ENCODE data around the gene THAP2.
"Not testable (repeated sequence)": the region's sequence is repeated elsewhere in the genome, so short reads cannot be mapped to it uniquely, and the experiment has no call there.

Gene THAP2

DNA sequence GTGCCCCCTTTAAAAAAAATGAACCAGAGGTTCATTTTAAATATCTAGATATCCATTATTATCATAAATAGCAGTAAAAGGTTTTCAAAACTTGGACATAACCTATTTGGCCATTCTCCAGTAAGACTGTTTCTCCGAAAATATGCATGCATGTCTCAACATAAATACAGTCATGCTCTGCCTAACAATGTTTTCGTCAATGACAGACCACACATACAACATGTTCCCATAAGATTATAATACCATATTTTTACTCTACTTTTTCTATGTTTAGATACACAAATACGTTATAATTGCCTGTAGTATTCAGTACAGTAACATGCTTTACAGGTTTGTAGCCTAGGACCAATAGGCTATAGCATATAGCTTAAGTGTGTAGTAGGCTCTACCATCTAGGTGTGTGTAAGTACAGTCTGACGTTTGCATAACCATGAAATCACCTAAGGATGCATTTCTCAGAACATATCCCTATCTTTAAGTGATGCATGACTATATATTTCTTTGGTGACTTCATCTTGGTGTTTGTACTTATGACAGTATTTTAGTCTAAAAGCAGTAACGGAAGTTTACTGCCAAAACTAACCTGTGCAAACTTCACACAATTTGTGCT lies 25.0 kb downstream of the THAP2 start:
- no peaks in the 10 kb centered on the region for H3K9me3 ChIP-seq (ENCODE audit: insufficient read depth, low read depth, low read length)
- H3K36me3 ChIP-seq (ENCODE audit: insufficient read depth, low read depth, low read length) = no peaks in the 10 kb centered on the region
- no peak overlapping the region for H3K4me3 ChIP-seq (ENCODE audit: low read length)
- no peaks in the 10 kb centered on the region for H3K27me3 ChIP-seq (ENCODE audit: insufficient read depth, low read length)
- no peak overlapping the region for H3K9ac ChIP-seq (ENCODE audit: low read depth, low read length)
- H3K27ac ChIP-seq (ENCODE audit: low read length) = no peak overlapping the region
- H3K4me1 ChIP-seq (ENCODE audit: insufficient read depth, low read length) = no peaks in the 10 kb centered on the region

DNA sequence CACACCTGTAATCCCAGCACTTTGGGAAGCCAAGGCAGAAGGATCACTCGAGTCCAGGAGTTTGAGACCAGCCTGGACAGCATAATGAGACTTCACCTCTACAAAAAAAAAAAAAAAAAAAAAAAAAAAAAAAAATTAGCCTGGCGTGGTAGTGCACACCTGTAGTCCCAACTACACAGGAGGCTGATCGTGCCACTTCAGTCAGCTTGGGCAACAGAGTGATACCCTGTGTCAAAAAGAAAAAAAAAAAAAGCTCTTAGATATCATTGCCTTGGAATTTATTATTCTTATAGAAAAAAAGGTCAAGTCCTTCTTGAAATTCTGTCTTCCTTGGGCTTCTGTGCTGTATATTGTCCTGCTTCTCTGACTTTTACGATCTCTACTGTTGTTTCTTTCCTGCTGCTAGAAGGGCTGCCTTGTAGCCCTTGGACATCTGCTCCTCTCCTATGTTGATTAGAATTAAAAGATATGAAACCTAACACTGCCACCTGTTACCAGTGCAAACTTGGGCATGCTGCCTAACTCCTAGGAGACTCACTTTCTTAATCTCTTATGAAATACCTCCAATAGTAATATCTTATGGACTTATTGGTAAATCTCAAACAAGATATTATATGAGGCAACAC lies 27.5 kb downstream of the THAP2 start:
- H3K4me3 ChIP-seq (ENCODE audit: low read length) = no peak overlapping the region
- H3K4me1 ChIP-seq (ENCODE audit: insufficient read depth, low read length) = no peaks in the 10 kb centered on the region
- no peaks in the 10 kb centered on the region; the same call in 1 of the 2 replicates for H3K36me3 ChIP-seq (ENCODE audit: insufficient read depth, low read depth, low read length)

DNA sequence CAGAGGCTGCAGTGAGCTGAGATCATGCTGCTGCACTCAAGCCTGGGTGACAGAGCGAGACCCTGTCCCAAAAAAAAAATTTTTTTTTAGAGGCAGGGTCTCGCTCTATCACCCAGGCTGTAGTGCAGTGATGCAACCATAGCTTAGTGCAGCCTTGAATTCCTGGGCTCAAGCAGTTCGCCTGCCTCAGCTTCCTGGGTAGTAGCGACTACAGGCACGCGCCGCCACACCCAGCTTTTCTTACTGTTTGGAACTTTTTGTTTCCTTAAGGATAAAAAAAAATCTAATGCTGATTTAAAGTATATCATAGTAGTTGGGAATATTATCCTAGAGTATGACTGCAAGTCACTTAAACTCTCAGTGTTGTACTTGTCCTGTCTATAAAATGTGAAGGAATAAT lies 29.0 kb downstream of the THAP2 start:
- no peaks in the 10 kb centered on the region for H3K4me1 ChIP-seq (ENCODE audit: insufficient read depth, low read length)
- H3K9me3 ChIP-seq (ENCODE audit: insufficient read depth, low read depth, low read length) = no peaks in the 10 kb centered on the region
- H3K9ac ChIP-seq (ENCODE audit: low read depth, low read length) = no peak overlapping the region
- no peaks in the 10 kb centered on the region for H3K27me3 ChIP-seq (ENCODE audit: insufficient read depth, low read length)
- peaks cover 13% of the 10 kb centered on the region for H3K36me3 ChIP-seq (ENCODE audit: insufficient read depth, low read depth, low read length)
- H3K4me3 ChIP-seq (ENCODE audit: low read length) = no peak overlapping the region
- no peak overlapping the region for H3K27ac ChIP-seq (ENCODE audit: low read length)

More for the DNA sequence above, 27.5 kb downstream of the THAP2 start:
- no peaks in the 10 kb centered on the region for H3K9me3 ChIP-seq (ENCODE audit: insufficient read depth, low read depth, low read length)
- no peak overlapping the region for H3K9ac ChIP-seq (ENCODE audit: low read depth, low read length)
- H3K27me3 ChIP-seq (ENCODE audit: insufficient read depth, low read length) = no peaks in the 10 kb centered on the region
- no peak overlapping the region for H3K27ac ChIP-seq (ENCODE audit: low read length)

DNA sequence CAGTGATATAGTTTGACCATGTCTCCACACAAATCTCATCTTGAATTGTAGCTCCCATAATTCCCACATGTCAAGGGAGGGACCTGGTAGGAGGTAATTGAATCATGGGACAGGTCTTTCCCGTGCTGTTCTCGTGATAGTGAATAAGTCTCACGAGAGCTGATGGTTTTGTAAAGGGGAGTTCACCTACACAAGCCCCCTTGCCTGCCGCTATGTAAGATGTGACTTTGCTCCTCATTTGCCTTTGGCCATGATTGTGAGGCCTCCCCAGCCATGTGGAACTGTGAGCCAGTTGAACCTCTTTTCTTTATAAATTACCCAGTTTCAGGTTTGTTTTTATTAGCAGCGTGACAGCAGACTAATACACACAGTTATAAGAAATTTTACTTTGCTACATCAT lies 29.6 kb downstream of the THAP2 start:
- H3K27me3 ChIP-seq (ENCODE audit: insufficient read depth, low read length); H3K9me3 ChIP-seq (ENCODE audit: insufficient read depth, low read depth, low read length); H3K4me3 ChIP-seq (ENCODE audit: low read length); H3K4me1 ChIP-seq (ENCODE audit: insufficient read depth, low read length); H3K27ac ChIP-seq (ENCODE audit: low read length); H3K9ac ChIP-seq (ENCODE audit: low read depth, low read length): not testable (repeated sequence)
- peaks cover 17% of the 10 kb centered on the region for H3K36me3 ChIP-seq (ENCODE audit: insufficient read depth, low read depth, low read length)

DNA sequence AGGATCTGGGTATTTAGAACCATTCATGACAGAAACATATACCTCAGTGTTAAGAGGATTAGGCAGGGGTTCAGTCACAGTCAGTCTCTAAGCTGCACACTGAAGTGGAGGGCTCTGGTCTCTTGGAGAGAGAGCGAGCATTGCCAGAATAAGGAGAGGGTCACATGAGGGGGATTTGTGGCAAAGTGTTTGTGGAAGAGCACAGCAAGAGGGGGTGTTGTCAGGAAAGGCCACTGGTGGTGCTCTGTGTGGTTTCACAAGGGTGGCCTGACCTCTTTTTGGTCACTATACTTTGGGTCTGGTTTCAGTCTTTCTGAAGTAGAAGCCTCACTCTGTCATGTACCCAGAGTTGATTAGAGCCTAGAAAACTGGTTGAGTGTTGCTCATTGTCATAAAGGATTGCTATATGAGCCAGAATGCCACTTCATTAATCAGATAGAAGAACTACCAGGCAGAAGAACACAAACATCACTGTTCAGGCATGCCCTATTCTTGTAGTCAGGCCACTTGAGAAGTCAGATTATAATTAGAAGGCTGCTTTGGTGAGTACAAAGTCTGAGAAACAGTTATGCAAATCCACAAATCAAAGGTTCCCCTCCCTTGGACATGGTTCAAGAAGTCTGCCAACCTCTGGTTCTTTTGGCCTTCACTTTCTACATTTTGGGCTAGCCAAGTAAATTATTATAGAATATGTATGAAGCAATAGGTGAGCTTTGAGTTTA lies 30.2 kb downstream of the THAP2 start:
- Histone ChIP-seq H3K27ac (ENCODE audit: low read length) (no peak overlapping the region), H3K9me3 (ENCODE audit: insufficient read depth, low read depth, low read length) (no peaks in the 10 kb centered on the region), H3K27me3 (ENCODE audit: insufficient read depth, low read length) (no peaks in the 10 kb centered on the region), H3K4me1 (ENCODE audit: insufficient read depth, low read length) (no peaks in the 10 kb centered on the region), H3K4me3 (ENCODE audit: low read length) (no peak overlapping the region), H3K36me3 (ENCODE audit: insufficient read depth, low read depth, low read length) (peaks cover 20% of the 10 kb centered on the region), H3K9ac (ENCODE audit: low read depth, low read length) (no peak overlapping the region)

DNA sequence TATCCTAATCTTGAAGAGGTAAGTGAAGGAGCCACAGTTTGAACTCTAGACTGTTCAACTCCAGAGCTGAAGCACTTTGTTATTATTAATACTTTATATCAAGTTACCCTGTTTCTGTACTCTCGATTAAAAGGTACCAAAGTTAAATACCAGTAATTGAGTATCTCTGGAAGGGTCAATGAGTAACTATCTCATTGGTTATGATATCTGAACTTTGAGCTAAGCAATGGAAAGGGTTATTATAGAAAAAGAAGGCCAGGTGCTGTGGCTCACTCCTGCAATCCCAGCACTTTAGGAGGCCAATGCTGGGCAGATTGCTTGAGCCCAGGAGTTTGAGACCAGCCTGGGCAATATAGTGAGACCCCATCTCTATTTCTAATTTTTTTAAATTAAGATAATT lies 31.7 kb downstream of the THAP2 start:
- H3K4me1 ChIP-seq (ENCODE audit: insufficient read depth, low read length) = no peaks in the 10 kb centered on the region

DNA sequence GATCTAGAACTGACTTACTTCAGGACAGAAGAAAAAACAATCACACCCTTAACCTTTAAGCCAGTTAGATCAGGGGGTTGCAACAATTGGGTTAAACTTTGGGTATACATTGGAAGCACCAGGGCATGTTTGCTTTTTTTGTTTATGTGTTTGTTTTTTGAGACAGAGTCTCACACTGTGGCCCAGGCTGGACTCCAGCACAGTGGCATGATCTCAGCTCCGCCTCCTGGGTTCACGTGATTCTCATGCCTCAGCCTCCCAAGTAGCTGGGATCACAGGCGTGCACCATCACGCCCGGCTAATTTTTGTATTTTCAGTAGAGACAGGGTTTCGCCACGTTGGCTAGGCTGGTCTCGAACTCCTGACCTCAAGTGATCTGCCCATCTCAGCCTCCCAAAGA lies 38.1 kb downstream of the THAP2 start:
- H3K36me3 ChIP-seq (ENCODE audit: insufficient read depth, low read depth, low read length) = peaks cover 26% of the 10 kb centered on the region
- H3K4me1 ChIP-seq (ENCODE audit: insufficient read depth, low read length); H3K9me3 ChIP-seq (ENCODE audit: insufficient read depth, low read depth, low read length); H3K9ac ChIP-seq (ENCODE audit: low read depth, low read length); H3K4me3 ChIP-seq (ENCODE audit: low read length); H3K27ac ChIP-seq (ENCODE audit: low read length); H3K27me3 ChIP-seq (ENCODE audit: insufficient read depth, low read length): not testable (repeated sequence)

More for the DNA sequence above, 31.7 kb downstream of the THAP2 start:
- H3K4me3 ChIP-seq (ENCODE audit: low read length) = no peak overlapping the region
- H3K27ac ChIP-seq (ENCODE audit: low read length) = no peak overlapping the region
- no peak overlapping the region for H3K9ac ChIP-seq (ENCODE audit: low read depth, low read length)
- H3K9me3 ChIP-seq (ENCODE audit: insufficient read depth, low read depth, low read length) = no peaks in the 10 kb centered on the region
- H3K27me3 ChIP-seq (ENCODE audit: insufficient read depth, low read length) = no peaks in the 10 kb centered on the region
- H3K36me3 ChIP-seq (ENCODE audit: insufficient read depth, low read depth, low read length) = peaks cover 27% of the 10 kb centered on the region

DNA sequence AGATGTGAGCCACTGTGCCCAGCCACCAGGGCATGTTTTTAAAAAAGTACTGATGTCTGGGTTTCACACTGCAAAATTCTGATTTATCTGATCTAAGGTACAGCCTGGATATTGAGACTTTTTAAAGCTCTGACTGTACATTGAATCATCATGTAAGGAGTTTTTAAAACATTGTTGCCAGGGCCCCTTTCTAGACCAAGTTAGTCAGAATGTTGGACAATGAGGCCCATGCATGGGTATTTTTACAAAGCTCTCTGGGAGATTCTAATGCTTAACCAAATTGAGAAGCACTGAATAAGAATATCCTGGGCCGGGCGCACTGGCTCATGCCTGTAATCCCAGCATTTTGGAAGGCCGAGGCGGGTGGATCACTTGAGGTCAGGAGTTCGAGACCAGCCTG lies 38.5 kb downstream of the THAP2 start:
- Histone ChIP-seq H3K9me3 (ENCODE audit: insufficient read depth, low read depth, low read length) (no peaks in the 10 kb centered on the region), H3K9ac (ENCODE audit: low read depth, low read length) (no peak overlapping the region), H3K27ac (ENCODE audit: low read length) (no peak overlapping the region), H3K27me3 (ENCODE audit: insufficient read depth, low read length) (no peaks in the 10 kb centered on the region), H3K4me1 (ENCODE audit: insufficient read depth, low read length) (no peaks in the 10 kb centered on the region), H3K36me3 (ENCODE audit: insufficient read depth, low read depth, low read length) (peaks cover 22% of the 10 kb centered on the region; the same call in 1 of the 2 replicates), H3K4me3 (ENCODE audit: low read length) (no peak overlapping the region)

DNA sequence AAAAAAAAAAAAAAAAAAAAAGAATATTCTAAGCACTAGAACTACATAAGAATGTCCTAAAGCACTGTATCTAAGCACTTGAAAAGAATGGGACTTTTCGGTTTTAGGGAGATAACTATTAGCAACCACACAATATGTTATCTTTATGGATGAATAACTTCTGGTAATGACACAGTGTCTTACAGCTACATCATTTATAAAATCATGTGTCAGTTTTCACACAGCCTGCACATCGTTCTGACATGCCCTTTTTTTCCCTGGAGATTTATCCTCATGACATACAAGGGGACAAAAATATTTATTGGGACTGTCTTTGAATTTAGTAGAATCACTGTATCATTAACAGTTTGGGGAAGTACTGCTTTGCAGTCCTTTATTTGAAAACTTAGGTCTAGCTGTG lies 39.1 kb downstream of the THAP2 start:
- no peak overlapping the region for H3K4me3 ChIP-seq (ENCODE audit: low read length)
- 0 out of 2 replicates have a peak, but pooled peaks cover 18% of the 10 kb centered on the region for H3K36me3 ChIP-seq (ENCODE audit: insufficient read depth, low read depth, low read length)
- 0 out of 2 replicates have a peak, but pooled peaks cover 1% of the 10 kb centered on the region for H3K4me1 ChIP-seq (ENCODE audit: insufficient read depth, low read length)

DNA sequence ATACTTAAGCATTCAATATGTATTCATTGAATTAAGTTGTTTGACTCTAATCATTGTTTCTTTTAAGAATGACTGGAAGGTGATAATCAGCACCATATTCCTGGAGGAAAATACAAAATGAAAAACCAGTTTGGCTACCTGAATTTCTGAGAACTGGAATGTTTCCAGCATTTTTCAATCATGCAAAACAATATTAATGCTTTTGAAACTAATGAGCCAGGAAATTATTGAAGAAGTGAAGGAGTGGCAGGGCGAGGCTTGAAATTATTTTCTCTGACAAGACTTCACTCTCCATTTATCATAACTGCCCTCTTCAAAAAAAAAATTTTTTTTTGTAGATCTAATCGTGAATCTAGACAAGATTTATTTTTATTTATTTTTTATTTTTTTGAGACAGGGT lies 40.8 kb downstream of the THAP2 start:
- Histone ChIP-seq H3K9me3 (ENCODE audit: insufficient read depth, low read depth, low read length) (no peaks in the 10 kb centered on the region), H3K9ac (ENCODE audit: low read depth, low read length) (no peak overlapping the region), H3K4me1 (ENCODE audit: insufficient read depth, low read length) (peaks cover 14% of the 10 kb centered on the region), H3K27me3 (ENCODE audit: insufficient read depth, low read length) (no peaks in the 10 kb centered on the region), H3K4me3 (ENCODE audit: low read length) (no peak overlapping the region), H3K36me3 (ENCODE audit: insufficient read depth, low read depth, low read length) (0 out of 2 replicates have a peak, but pooled peaks cover 9% of the 10 kb centered on the region), H3K27ac (ENCODE audit: low read length) (no peak overlapping the region)

More for the DNA sequence above, 39.1 kb downstream of the THAP2 start:
- Histone ChIP-seq H3K9ac (ENCODE audit: low read depth, low read length) (no peak overlapping the region), H3K9me3 (ENCODE audit: insufficient read depth, low read depth, low read length) (no peaks in the 10 kb centered on the region), H3K27ac (ENCODE audit: low read length) (no peak overlapping the region), H3K27me3 (ENCODE audit: insufficient read depth, low read length) (no peaks in the 10 kb centered on the region)

DNA sequence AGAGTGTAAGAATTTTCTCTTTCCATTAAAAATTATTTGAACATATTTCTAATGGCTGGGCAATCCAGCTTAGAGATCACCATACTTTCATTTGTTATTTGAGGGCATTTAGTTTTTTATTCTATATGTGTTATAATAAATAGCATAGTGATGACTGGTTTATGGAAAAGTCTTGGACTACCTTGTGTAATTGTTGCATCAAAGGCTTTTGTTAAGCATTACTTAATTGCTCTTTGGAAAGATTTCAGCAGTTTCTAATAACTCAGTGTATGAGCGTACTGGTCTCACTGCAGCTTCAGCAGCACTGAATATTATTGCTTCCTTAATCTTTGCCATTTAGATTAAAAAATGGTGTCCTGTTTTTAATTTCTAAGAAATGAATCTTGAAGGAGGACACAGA lies 44.6 kb downstream of the THAP2 start:
- Histone ChIP-seq H3K9ac (ENCODE audit: low read depth, low read length) (no peak overlapping the region), H3K4me1 (ENCODE audit: insufficient read depth, low read length) (peaks cover 16% of the 10 kb centered on the region), H3K36me3 (ENCODE audit: insufficient read depth, low read depth, low read length) (no peaks in the 10 kb centered on the region), H3K27me3 (ENCODE audit: insufficient read depth, low read length) (no peaks in the 10 kb centered on the region), H3K9me3 (ENCODE audit: insufficient read depth, low read depth, low read length) (peaks cover 2% of the 10 kb centered on the region; the same call in 1 of the 2 replicates), H3K27ac (ENCODE audit: low read length) (no peak overlapping the region), H3K4me3 (ENCODE audit: low read length) (no peak overlapping the region)

Data from iPS-20b (cell line).